Pancreas (tissue), 10 donors: ENCODE measurements around the gene PSMD13. TPM values are rescaled to one million over a fixed set of nuclear protein-coding genes. Genes with fewer than 3 reads are reported as not detected.

Experiments
- ATAC-seq, 4 donors: fragments of 200-7000 bp; cut with Tn5 transposase; one replicate each; pipeline versions ENCODE4 v1.8.0 to v1.9.1; 2020; ENCODE audit warnings: mild to moderate bottlenecking in 4 of 4, moderate library complexity in 4 of 4
- DNase-seq, 6 donors: peaks; one replicate each; pipeline ENCODE4 v3.0.0-alpha.2; 2020
- FAIRE-seq: peaks from 2 replicates; lab custom pipeline; 2012; peaks lifted over from hg19 to GRCh38; lab: Jason Lieb, UNC
- H3K27ac ChIP-seq, 4 donors: fragments of 200-600 bp; sonication (generic); 1 replicate in 3 of 4; 2 replicates in 1 of 4; pipeline versions ENCODE4 v1.5.0 to v1.8.0; 2020
- H3K27me3 ChIP-seq, 4 donors: fragments of 200-600 bp; one replicate each; pipeline ENCODE4 v1.8.0; 2021
- H3K36me3 ChIP-seq, 3 donors: fragments of 200-600 bp; sonication (generic) in 1 of 3; one replicate each; pipeline versions ENCODE4 v1.5.0 to v1.8.0; 2020 to 2021
- H3K4me1 ChIP-seq, 3 donors: fragments of 200-600 bp; one replicate each; pipeline ENCODE4 v1.8.0; 2021
- H3K4me3 ChIP-seq, 4 donors: fragments of 200-600 bp; sonication (generic) in 2 of 4; one replicate each; pipeline versions ENCODE4 v1.5.0 to v1.8.0; 2020 to 2021
- H3K9me3 ChIP-seq, 4 donors: fragments of 200-600 bp; one replicate each; pipeline ENCODE4 v1.8.0; 2021
- CTCF ChIP-seq, 4 donors: fragments of 200-600 bp; sonication (generic) in 3 of 4; IDR thresholded peaks; one replicate each; pipeline versions ENCODE4 v1.5.0 to v1.8.0; 2021; ENCODE audit warnings: antibody characterized with exemption in 4 of 4
- whole genome bisulfite sequencing, 2 donors: extraction: QIAGEN DNeasy Blood & Tissue Kit; methylation state at CpG; one replicate each; pipeline ENCODE4 v1.1.7; 2013; 5-methylcytosine and 5-hydroxymethylcytosine counted together
- intact Hi-C, 3 donors: fragments of 100-400 bp; cut with DNase I; formaldehyde crosslinking; loops; one replicate each; pipeline versions ENCODE4 v1.11.1 to v1.14.2; 2022
- polyA plus RNA-seq, 2 donors: library from polyadenylated mRNA; stranded (reverse); fragments of 200-250 nt; gene quantifications; one replicate each; pipeline ENCODE4 v1.2.3, GENCODE V29; 2013
- total RNA-seq, 6 donors: library from RNA; stranded (reverse); fragmentation: NEBNext Ultra II Directional in 4 of 6; extraction: Animal tissue kit (Norgen Biotek cat#: 25700) in 4 of 6; gene quantifications; one replicate each; pipeline versions ENCODE4 v1.2.1 to v1.2.4, GENCODE V29; 2021 to 2023
- donor health status: healthy with polysubstance abuse.
- donor health status: DM: no; HTN: no; CAD: no; lungs with moderate emphysema.
- donor health status: DM: no; HTN: no; CAD: no.
- donor health status: control.
- donor health status: control.
- donor health status: Bipolar disorder and iron deficiency.
- donor health status: DM: yes; HTN: yes; CAD: no.
- donor health status: DM: no; HTN: no; CAD: no.
- donor health status: DM: no; HTN: no; CAD: no.
- donor health status: DM: yes; HTN: yes; CAD: no.

PSMD13 gene
- total and polyA plus RNA-seq, 8 donors: 35.5 to 118 (median 47.0) TPM

- Histone ChIP-seq H3K27ac (no peak overlapping the region), H3K9me3 (no peaks in the 10 kb centered on the region), H3K36me3 (peaks cover 0 to 34% (median 0%) of the 10 kb centered on the region in 3 donors), H3K4me1 (peaks cover 0 to 2% (median 0%) of the 10 kb centered on the region in 3 donors), H3K27me3 (no peaks in the 10 kb centered on the region), H3K4me3 (no peak overlapping the region)
- no peak for TF ChIP-seq CTCF (IDR thresholded peaks at IDR 0.05)
- 39 to 47% methylated on average over 11 to 13 of the region's 13 CpGs for WGBS, 2 donors
- FAIRE-seq: no peak
- peak in 4 of 6 donors; percentile 49 to 73 (median 64) for DNase-seq
- ATAC-seq: peak; percentile 2 to 12 (median 4)
- intact Hi-C loops: no loop called here
Observed at GRCh38 chr11:297051-297585, 60.3 kb downstream of the PSMD13 start.

GRCh38 chr11:297586-298405 lies 61.0 kb downstream of the PSMD13 start:
- Histone ChIP-seq H3K4me3 (no peak overlapping the region), H3K27ac (peak overlapping the region in 1 of 4 donors; percentile 17), H3K27me3 (no peaks in the 10 kb centered on the region), H3K9me3 (no peaks in the 10 kb centered on the region), H3K36me3 (peaks cover 0 to 27% (median 0%) of the 10 kb centered on the region in 3 donors), H3K4me1 (no peaks in the 10 kb centered on the region)
- intact Hi-C loops: no loop called here
- no peak for FAIRE-seq
- DNase-seq: peak in 5 of 6 donors; percentile 28 to 73 (median 52)
- 32 to 50% methylated on average over 26 of the region's 26 CpGs for WGBS, 2 donors
- no peak for TF ChIP-seq CTCF (IDR thresholded peaks at IDR 0.05)
- peak; percentile 15 to 46 (median 21) for ATAC-seq

GRCh38 chr11:298406-299065 lies 61.8 kb downstream of the PSMD13 start:
- intact Hi-C loops: no loop called here
- FAIRE-seq (no peak), ATAC-seq (peak; percentile 24 to 58 (median 46)), DNase-seq (peak in 5 of 6 donors; percentile 29 to 88 (median 76))
- Histone ChIP-seq H3K4me3 (no peak overlapping the region), H3K9me3 (no peaks in the 10 kb centered on the region), H3K36me3 (peaks cover 0 to 20% (median 0%) of the 10 kb centered on the region in 3 donors), H3K27me3 (no peaks in the 10 kb centered on the region), H3K4me1 (no peaks in the 10 kb centered on the region), H3K27ac (peak overlapping the region in 1 of 4 donors; percentile 17)
- TF ChIP-seq CTCF (IDR thresholded peaks at IDR 0.05): no peak
- 20 to 48% methylated on average over 15 of the region's 15 CpGs for WGBS, 2 donors

- no peak for TF ChIP-seq CTCF (IDR thresholded peaks at IDR 0.05)
- DNase-seq (peak in 4 of 6 donors; percentile 35 to 83 (median 59)), FAIRE-seq (no peak), ATAC-seq (peak in 2 of 4 donors; percentile 3 to 5)
- Histone ChIP-seq H3K27ac (no peak within 1 kb of the TSS), H3K27me3 (no peaks in the 10 kb centered on the region), H3K36me3 (peaks cover 0 to 12% (median 0%) of the 10 kb centered on the region in 3 donors), H3K9me3 (no peaks in the 10 kb centered on the region), H3K4me3 (no peak within 1 kb of the TSS), H3K4me1 (no peaks in the 10 kb centered on the region)
- intact Hi-C loops: no loop called here
- WGBS, 2 donors: 34 to 37% methylated on average over 35 to 40 of the region's 40 CpGs
Observed at GRCh38 chr11:299081-299891, 62.5 kb downstream of the PSMD13 start, which contains the start of gene IFITM5. IFITM5 (minus strand) TSS chr11:299526; CDS start chr11:299490, 36 bp downstream.
